Renal cortical epithelial cell (primary cell): ENCODE measurements around the gene ADCY9. TPM values are rescaled to one million over a fixed set of nuclear protein-coding genes. Genes with fewer than 3 reads are reported as not detected.

Source experiments
- DNase-seq: peaks from one replicate; pipeline ENCODE4 v3.0.0-alpha.2; 2011; ENCODE audit warnings: low read depth
- total RNA-seq: library from RNA; depleted of rRNA; stranded (reverse); fragments of >200 nt; gene quantifications from 2 replicates; pipeline ENCODE4 v1.2.3, GENCODE V29; 2014

The ADCY9 gene
- total RNA-seq, 1 donor from 2014 or later = 20.2 TPM

GRCh38 chr16:4123616-4124300, 7.5 kb upstream of the ADCY9 start:
- no peak for DNase-seq

- no peak for DNase-seq
Observed at GRCh38 chr16:4120176-4120575, 3.9 kb upstream of the ADCY9 start.

GRCh38 chr16:4117250-4117578, 972 bp upstream of the ADCY9 start:
- DNase-seq = no peak

GRCh38 chr16:4115949-4116318, 308 bp downstream of the ADCY9 start:
- DNase-seq = no peak

GRCh38 chr16:4115209-4115948, 863 bp downstream of the ADCY9 start:
- DNase-seq = no peak

- DNase-seq = no peak
Observed at GRCh38 chr16:4114257-4115208, 1.7 kb downstream of the ADCY9 start.

GRCh38 chr16:4113358-4114256, 2.6 kb downstream of the ADCY9 start:
- no peak for DNase-seq

- DNase-seq = no peak
Observed at GRCh38 chr16:4111748-4112696, 4.2 kb downstream of the ADCY9 start.

- no peak for DNase-seq
Observed at GRCh38 chr16:4110680-4111079, 5.6 kb downstream of the ADCY9 start.

- no peak for DNase-seq
Observed at GRCh38 chr16:4110065-4110464, 6.2 kb downstream of the ADCY9 start.

GRCh38 chr16:4109250-4109736, 6.9 kb downstream of the ADCY9 start:
- peak; percentile 56 for DNase-seq

GRCh38 chr16:4106516-4106915, 9.7 kb downstream of the ADCY9 start:
- no peak for DNase-seq

- no peak for DNase-seq
Observed at GRCh38 chr16:4105848-4106247, 10.4 kb downstream of the ADCY9 start.

- DNase-seq = no peak
Observed at GRCh38 chr16:4103745-4104144, 12.5 kb downstream of the ADCY9 start.

GRCh38 chr16:4101421-4102219, 14.6 kb downstream of the ADCY9 start:
- no peak for DNase-seq

- DNase-seq = no peak
Observed at GRCh38 chr16:4098501-4098900, 17.7 kb downstream of the ADCY9 start.

- DNase-seq = no peak
Observed at GRCh38 chr16:4097826-4098240, 18.4 kb downstream of the ADCY9 start.

- DNase-seq = no peak
Observed at GRCh38 chr16:4096509-4096908, 19.7 kb downstream of the ADCY9 start.

GRCh38 chr16:4094127-4094773, 22.0 kb downstream of the ADCY9 start:
- DNase-seq = no peak
